ENCODE data around the gene ECE2.

The ECE2 gene

DNA sequence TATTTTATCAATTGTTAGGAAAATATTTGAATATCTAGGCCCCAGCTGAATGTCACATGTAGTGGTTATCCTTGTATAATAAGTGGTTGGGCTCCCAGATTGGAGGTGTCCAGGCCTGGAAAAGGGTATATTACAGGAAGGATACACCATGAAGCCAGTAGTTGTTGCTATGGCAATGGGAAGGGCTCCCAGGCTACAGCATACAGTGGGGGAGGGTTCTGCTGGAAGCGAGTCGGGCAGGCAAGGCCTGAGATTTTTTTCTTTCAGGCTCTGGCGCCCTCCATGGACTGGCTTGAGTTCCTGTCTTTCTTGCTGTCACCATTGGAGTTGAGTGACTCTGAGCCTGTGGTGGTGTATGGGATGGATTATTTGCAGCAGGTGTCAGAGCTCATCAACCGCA is 8.9 kb downstream of the ECE2 start:
- DNase-seq (ENCODE audit: low read depth): peak; percentile 67
- H3K27me3 ChIP-seq (replicated peaks; ENCODE audit: control insufficient read depth, insufficient read depth, low read length): peaks cover 16% of the 10 kb centered on the region
- H3K36me3 ChIP-seq (ENCODE audit: control insufficient read depth, insufficient read depth, low read length, severe bottlenecking): no peaks in the 10 kb centered on the region
- H3K9ac ChIP-seq (ENCODE audit: low read length): no peak overlapping the region
- H3K4me3 ChIP-seq (ENCODE audit: low read length): no peak overlapping the region
- H3K4me1 ChIP-seq (ENCODE audit: control insufficient read depth, insufficient read depth, low read length): no peaks in the 10 kb centered on the region
- peaks cover 11% of the 10 kb centered on the region for H3K9me3 ChIP-seq (ENCODE audit: control insufficient read depth, low read length)

DNA sequence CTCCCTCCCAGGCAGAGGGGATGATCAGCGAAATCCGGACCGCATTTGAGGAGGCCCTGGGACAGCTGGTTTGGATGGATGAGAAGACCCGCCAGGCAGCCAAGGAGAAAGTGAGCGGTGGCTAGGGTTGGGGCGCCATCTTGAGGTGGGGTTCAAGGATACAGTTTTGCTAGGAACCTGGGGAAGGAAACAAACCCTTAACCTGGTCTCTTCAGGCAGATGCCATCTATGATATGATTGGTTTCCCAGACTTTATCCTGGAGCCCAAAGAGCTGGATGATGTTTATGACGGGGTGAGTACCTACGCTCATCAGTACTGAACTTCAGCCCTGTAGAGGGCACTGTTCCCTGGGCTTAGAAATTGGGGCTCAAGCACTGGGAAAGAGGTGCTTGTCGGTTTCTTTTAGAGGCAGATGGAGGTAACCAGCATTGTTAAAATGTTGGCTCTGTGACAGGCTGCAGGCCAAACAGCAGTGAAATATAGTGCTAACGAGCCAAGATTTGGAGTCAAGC is 13.7 kb downstream of the ECE2 start:
- Histone ChIP-seq H3K4me1 (ENCODE audit: control insufficient read depth, insufficient read depth, low read length) (no peaks in the 10 kb centered on the region), H3K9me3 (ENCODE audit: control insufficient read depth, low read length) (no peaks in the 10 kb centered on the region), H3K27me3 (replicated peaks; ENCODE audit: control insufficient read depth, insufficient read depth, low read length) (peaks cover 26% of the 10 kb centered on the region), H3K9ac (ENCODE audit: low read length) (no peak overlapping the region), H3K4me3 (ENCODE audit: low read length) (no peak overlapping the region), H3K36me3 (ENCODE audit: control insufficient read depth, insufficient read depth, low read length, severe bottlenecking) (no peaks in the 10 kb centered on the region)
- DNase-seq (ENCODE audit: low read depth): peak; percentile 70

DNA sequence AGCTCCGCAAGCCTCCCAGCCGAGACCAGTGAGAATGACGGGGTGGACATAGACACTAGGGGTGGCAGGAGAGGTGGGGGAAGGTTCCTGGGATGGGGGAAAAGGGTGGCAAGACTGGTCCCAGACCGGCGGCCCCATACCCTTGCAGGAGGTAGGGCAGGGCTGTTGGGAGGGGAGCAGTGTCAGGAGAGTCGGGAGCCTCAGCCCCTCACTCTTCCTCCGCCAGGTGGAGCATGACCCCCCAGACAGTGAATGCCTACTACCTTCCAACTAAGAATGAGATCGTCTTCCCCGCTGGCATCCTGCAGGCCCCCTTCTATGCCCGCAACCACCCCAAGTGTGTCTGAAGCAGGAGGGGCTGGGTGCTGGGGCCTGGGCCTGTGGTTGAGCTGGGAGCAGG is 14.5 kb downstream of the ECE2 start:
- DNase-seq (ENCODE audit: low read depth): no peak
- Histone ChIP-seq H3K4me1 (ENCODE audit: control insufficient read depth, insufficient read depth, low read length) (no peaks in the 10 kb centered on the region), H3K4me3 (ENCODE audit: low read length) (no peak overlapping the region), H3K36me3 (ENCODE audit: control insufficient read depth, insufficient read depth, low read length, severe bottlenecking) (no peaks in the 10 kb centered on the region), H3K9me3 (ENCODE audit: control insufficient read depth, low read length) (no peaks in the 10 kb centered on the region), H3K9ac (ENCODE audit: low read length) (no peak overlapping the region), H3K27me3 (replicated peaks; ENCODE audit: control insufficient read depth, insufficient read depth, low read length) (peaks cover 26% of the 10 kb centered on the region)

DNA sequence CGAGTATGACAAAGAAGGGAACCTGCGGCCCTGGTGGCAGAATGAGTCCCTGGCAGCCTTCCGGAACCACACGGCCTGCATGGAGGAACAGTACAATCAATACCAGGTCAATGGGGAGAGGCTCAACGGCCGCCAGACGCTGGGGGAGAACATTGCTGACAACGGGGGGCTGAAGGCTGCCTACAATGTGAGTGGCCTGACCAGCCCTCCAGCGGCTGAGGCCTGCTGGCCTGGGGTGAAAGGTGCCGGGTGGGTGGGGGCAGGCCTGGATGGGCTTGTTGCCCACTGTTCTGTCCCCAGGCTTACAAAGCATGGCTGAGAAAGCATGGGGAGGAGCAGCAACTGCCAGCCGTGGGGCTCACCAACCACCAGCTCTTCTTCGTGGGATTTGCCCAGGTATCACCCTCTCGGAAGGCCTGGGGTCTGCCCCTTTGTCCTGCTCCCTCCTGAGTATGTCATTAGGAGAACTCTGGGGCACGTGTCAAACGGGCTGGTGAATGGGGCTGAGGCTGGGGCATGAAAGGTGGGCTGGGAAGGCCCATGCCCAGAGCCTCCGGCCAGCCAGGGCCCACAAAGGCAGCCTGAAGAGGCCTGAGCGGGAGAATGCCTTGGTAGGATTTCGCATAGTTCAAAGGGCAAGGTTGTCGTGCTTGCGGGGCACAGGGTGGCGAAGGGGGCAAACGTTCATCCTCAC is 15.4 kb downstream of the ECE2 start:
- Histone ChIP-seq H3K4me3 (ENCODE audit: low read length) (no peak overlapping the region), H3K27me3 (replicated peaks; ENCODE audit: control insufficient read depth, insufficient read depth, low read length) (peaks cover 18% of the 10 kb centered on the region), H3K9me3 (ENCODE audit: control insufficient read depth, low read length) (no peaks in the 10 kb centered on the region), H3K9ac (ENCODE audit: low read length) (no peak overlapping the region), H3K4me1 (ENCODE audit: control insufficient read depth, insufficient read depth, low read length) (no peaks in the 10 kb centered on the region), H3K36me3 (ENCODE audit: control insufficient read depth, insufficient read depth, low read length, severe bottlenecking) (no peaks in the 10 kb centered on the region)
- DNase-seq (ENCODE audit: low read depth): no peak

DNA sequence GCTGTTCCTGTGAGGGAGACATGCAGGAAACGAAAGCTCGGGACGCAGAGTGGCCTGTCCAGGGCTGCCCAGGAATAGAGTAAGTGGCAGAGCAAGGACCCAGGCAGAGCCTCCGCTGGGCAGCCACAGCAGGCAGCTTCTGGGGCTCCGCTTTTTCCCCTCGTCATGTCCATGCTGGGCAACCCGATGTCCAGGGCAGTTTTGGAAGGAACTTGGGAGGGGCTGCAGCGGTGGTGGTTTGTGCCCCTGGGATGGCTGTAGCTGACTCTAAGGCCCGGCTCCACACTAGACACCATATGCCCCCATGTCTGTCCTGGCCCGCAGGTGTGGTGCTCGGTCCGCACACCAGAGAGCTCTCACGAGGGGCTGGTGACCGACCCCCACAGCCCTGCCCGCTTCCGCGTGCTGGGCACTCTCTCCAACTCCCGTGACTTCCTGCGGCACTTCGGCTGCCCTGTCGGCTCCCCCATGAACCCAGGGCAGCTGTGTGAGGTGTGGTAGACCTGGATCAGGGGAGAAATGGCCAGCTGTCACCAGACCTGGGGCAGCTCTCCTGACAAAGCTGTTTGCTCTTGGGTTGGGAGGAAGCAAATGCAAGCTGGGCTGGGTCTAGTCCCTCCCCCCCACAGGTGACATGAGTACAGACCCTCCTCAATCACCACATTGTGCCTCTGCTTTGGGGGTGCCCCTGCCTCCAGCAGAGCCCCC is 16.1 kb downstream of the ECE2 start:
- DNase-seq (ENCODE audit: low read depth): no peak
- Histone ChIP-seq H3K4me3 (ENCODE audit: low read length) (no peak overlapping the region), H3K27me3 (replicated peaks; ENCODE audit: control insufficient read depth, insufficient read depth, low read length) (peaks cover 16% of the 10 kb centered on the region), H3K4me1 (ENCODE audit: control insufficient read depth, insufficient read depth, low read length) (no peaks in the 10 kb centered on the region), H3K36me3 (ENCODE audit: control insufficient read depth, insufficient read depth, low read length, severe bottlenecking) (no peaks in the 10 kb centered on the region), H3K9me3 (ENCODE audit: control insufficient read depth, low read length) (no peaks in the 10 kb centered on the region), H3K9ac (ENCODE audit: low read length) (no peak overlapping the region)

DNA sequence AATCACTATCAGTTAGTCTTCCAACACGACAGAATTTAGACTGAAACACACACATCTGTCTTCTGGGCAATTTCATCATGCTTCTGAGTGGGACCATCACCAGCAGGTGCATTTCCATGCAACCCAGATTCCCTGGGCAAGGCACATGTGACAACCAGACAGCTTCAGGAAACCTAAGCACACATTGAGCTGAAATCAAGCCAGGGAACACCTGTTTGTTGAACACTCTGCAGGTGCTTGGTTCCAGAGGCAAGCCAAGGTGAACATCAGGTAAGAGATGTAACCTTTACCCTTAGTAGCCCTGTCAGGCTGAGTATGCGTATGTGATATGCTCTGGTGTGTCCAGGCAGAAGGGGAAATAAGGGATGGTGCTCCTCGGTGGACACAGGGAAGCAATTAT is 19.9 kb downstream of the ECE2 start:
- no peak for DNase-seq (ENCODE audit: low read depth)
- H3K9ac ChIP-seq (ENCODE audit: low read length): no peak overlapping the region
- peaks cover 8% of the 10 kb centered on the region for H3K4me1 ChIP-seq (ENCODE audit: control insufficient read depth, insufficient read depth, low read length)
- H3K4me3 ChIP-seq (ENCODE audit: low read length): no peak overlapping the region
- H3K27me3 ChIP-seq (replicated peaks; ENCODE audit: control insufficient read depth, insufficient read depth, low read length): peaks cover 10% of the 10 kb centered on the region
- H3K9me3 ChIP-seq (ENCODE audit: control insufficient read depth, low read length): no peaks in the 10 kb centered on the region
- peaks cover 7% of the 10 kb centered on the region for H3K36me3 ChIP-seq (ENCODE audit: control insufficient read depth, insufficient read depth, low read length, severe bottlenecking)

DNA sequence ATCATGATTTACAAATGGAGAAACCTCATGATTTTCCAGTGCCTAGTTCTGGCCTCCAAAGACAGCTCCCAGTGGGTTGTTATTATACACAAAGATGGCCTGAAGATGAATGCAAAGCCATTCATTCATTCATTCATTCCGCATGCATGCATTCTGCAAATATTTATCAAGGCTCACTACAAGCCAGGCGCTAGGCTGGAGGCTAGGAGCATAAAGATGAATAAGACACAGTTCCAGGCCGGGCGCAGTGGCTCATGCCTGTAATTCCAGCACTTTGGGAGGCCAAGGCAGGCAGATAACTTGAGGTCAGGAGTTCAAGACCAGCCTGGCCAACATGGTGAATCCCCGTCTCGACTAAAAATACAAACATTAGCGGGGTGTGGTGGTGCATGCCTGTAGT is 20.8 kb downstream of the ECE2 start:
- Histone ChIP-seq H3K9ac (ENCODE audit: low read length) (no peak overlapping the region), H3K9me3 (ENCODE audit: control insufficient read depth, low read length) (no peaks in the 10 kb centered on the region), H3K27me3 (replicated peaks; ENCODE audit: control insufficient read depth, insufficient read depth, low read length) (peaks cover 6% of the 10 kb centered on the region), H3K36me3 (ENCODE audit: control insufficient read depth, insufficient read depth, low read length, severe bottlenecking) (peaks cover 12% of the 10 kb centered on the region), H3K4me3 (ENCODE audit: low read length) (no peak overlapping the region), H3K4me1 (ENCODE audit: control insufficient read depth, insufficient read depth, low read length) (peaks cover 9% of the 10 kb centered on the region)
- no peak for DNase-seq (ENCODE audit: low read depth)

DNA sequence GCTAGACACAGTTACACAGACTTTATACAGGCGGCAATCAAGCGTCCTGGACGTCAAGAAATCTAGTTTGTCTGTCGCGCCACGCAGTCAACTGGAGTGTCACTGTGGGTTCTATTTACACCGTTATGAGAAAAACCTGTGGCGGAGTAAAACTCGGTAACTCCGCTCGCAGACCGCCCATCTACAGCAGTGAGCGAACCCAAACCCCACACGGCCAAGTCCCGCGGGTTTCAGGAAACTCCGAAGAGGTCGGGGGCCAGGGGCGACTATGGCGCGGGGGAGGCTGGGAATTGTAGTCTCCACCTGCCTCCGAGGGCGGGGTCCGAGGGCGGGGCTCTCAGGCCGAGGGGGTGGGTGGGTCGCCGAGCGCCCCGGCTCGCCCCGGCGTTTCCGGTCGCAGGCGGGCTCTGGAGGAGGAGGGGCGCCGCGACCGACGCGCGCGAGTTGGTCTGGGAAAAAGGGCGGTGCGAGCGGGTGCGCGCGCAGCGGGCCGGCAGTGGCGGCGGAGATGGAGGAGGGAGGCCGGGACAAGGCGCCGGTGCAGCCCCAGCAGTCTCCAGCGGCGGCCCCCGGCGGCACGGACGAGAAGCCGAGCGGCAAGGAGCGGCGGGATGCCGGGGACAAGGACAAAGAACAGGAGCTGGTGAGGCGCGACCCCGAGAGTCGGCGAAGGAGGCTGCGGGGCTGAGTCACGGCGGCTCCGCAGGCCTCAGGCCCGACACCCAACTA is 23.1 kb downstream of the ECE2 start, which contains the start of gene PSMD2:
TSS of gene PSMD2 (plus strand) at position 483 of the 729 bp plus-strand sequence. CDS start at position 509, 26 bp downstream.
- Histone ChIP-seq H3K9ac (ENCODE audit: low read length) (peak within 1 kb of the TSS; percentile 97), H3K27me3 (replicated peaks; ENCODE audit: control insufficient read depth, insufficient read depth, low read length) (no peaks in the 10 kb centered on the region), H3K9me3 (ENCODE audit: control insufficient read depth, low read length) (no peaks in the 10 kb centered on the region), H3K4me1 (ENCODE audit: control insufficient read depth, insufficient read depth, low read length) (peaks cover 9% of the 10 kb centered on the region), H3K4me3 (ENCODE audit: low read length) (peak within 1 kb of the TSS; percentile 94), H3K36me3 (ENCODE audit: control insufficient read depth, insufficient read depth, low read length, severe bottlenecking) (peaks cover 36% of the 10 kb centered on the region)
- DNase-seq (ENCODE audit: low read depth): peak; percentile 99

DNA sequence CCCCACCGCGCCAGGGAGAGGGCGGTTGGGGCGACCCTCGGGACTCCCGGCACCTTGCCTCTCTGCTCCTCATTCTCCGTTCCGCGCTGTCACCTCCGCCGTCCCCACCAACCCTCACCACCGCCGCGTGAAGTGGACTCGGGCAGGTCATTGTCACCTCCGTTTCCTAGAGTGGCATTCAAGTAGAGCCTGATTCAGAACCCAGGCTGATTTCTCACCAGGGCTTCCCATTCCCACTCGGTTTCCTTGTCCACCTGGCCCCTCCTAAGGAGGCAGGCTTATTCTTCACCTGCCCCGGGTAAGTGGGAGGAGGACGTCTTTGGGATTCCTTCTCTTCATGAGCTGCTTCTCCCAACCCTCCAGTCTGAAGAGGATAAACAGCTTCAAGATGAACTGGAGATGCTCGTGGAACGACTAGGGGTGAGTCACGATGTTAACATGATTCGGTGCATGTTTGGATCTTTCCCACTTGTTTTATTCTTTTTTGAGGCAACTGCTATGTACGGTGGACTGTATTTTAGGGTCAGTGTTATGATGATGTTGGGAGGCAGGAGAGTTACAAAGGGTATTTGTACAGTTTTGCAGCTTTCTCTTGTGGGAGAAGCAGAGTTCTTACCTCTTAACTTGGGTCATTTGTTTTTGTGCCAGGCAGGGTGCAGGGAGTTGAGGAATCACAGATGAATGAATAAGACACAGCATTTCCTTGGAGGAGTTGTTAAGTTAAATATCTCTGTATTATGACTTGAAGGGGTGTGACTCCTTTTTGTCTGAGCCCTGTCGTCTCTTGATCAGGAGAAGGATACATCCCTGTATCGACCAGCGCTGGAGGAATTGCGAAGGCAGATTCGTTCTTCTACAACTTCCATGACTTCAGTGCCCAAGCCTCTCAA is 23.9 kb downstream of the ECE2 start:
- H3K36me3 ChIP-seq (ENCODE audit: control insufficient read depth, insufficient read depth, low read length, severe bottlenecking): peaks cover 44% of the 10 kb centered on the region
- peak overlapping the region; percentile 97 for H3K9ac ChIP-seq (ENCODE audit: low read length)
- H3K4me3 ChIP-seq (ENCODE audit: low read length): peak overlapping the region; percentile 94
- DNase-seq (ENCODE audit: low read depth): peak; percentile 62
- peaks cover 9% of the 10 kb centered on the region for H3K4me1 ChIP-seq (ENCODE audit: control insufficient read depth, insufficient read depth, low read length)
- no peaks in the 10 kb centered on the region for H3K9me3 ChIP-seq (ENCODE audit: control insufficient read depth, low read length)
- H3K27me3 ChIP-seq (replicated peaks; ENCODE audit: control insufficient read depth, insufficient read depth, low read length): no peaks in the 10 kb centered on the region

DNA sequence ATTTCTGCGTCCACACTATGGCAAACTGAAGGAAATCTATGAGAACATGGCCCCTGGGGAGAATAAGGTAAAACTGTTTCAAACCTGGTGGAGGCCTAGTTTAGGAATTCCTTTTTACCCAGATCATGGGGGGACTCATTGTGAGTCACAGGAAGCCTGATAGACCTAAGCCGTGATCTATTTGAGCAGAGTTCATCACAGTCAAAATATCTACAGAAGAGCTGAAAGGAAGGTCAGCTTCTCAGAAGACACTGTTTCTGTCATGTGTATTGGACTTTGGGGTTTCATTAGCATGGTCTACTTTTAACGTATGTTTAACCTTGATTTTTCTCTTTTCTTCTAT is 24.5 kb downstream of the ECE2 start:
- H3K4me3 ChIP-seq (ENCODE audit: low read length): peak overlapping the region; percentile 94
- peak; percentile 24 for DNase-seq (ENCODE audit: low read depth)
- no peaks in the 10 kb centered on the region for H3K9me3 ChIP-seq (ENCODE audit: control insufficient read depth, low read length)
- H3K4me1 ChIP-seq (ENCODE audit: control insufficient read depth, insufficient read depth, low read length): peaks cover 9% of the 10 kb centered on the region
- H3K9ac ChIP-seq (ENCODE audit: low read length): peak overlapping the region; percentile 97
- H3K27me3 ChIP-seq (replicated peaks; ENCODE audit: control insufficient read depth, insufficient read depth, low read length): no peaks in the 10 kb centered on the region
- peaks cover 50% of the 10 kb centered on the region for H3K36me3 ChIP-seq (ENCODE audit: control insufficient read depth, insufficient read depth, low read length, severe bottlenecking)
